Ovary (tissue), 9 donors: ENCODE results near the gene GJA4. TPM values are rescaled to one million over a fixed set of nuclear protein-coding genes. Genes with fewer than 3 reads are reported as not detected.

Experiments used
- DNase-seq, 5 donors: peaks; one replicate each; pipeline ENCODE4 v3.0.0-alpha.2; 2019 to 2020
- H3K27ac ChIP-seq, 2 donors: fragments of 200-600 bp; one replicate each; pipeline versions ENCODE4 v1.5.1 to v1.8.0; 2019 to 2022
- H3K27me3 ChIP-seq: fragments of 200-600 bp; one replicate; pipeline ENCODE4 v1.8.0; 2022
- H3K36me3 ChIP-seq: fragments of 200-600 bp; sonication (generic); one replicate; pipeline ENCODE4 v1.5.1; 2019
- H3K4me1 ChIP-seq: one replicate; pipeline ENCODE4 v1.8.1; 2013; ENCODE audit warnings: mild to moderate bottlenecking, moderate library complexity; ENCODE audit not compliant: insufficient read depth
- H3K4me3 ChIP-seq: fragments of 200-600 bp; sonication (generic); one replicate; pipeline ENCODE4 v1.5.1; 2017
- H3K9me3 ChIP-seq, 2 donors: fragments of 200-600 bp in 1 of 2; sonication (generic) in 1 of 2; one replicate each; pipeline versions ENCODE4 v1.5.1 to v1.8.1; 2013 to 2019; ENCODE audit warnings: mild to moderate bottlenecking in 1 of 2, moderate library complexity in 1 of 2
- EP300 ChIP-seq: sonication (generic); formaldehyde crosslinking; IDR thresholded peaks from one replicate; pipeline ENCODE4 v1.6.1; 2017; ENCODE audit warnings: antibody characterized with exemption
- POLR2A ChIP-seq: fragments of 450-650 bp; IDR thresholded peaks from one replicate; pipeline ENCODE4 v1.6.1; 2017; ENCODE audit warnings: antibody characterized with exemption, mild to moderate bottlenecking, moderate library complexity
- WGBS, 3 donors: extraction: QIAGEN DNeasy Blood & Tissue Kit in 1 of 3; methylation state at CpG; one replicate each; pipeline versions ENCODE4 v1.1.5 to v1.1.7; 2013 to 2017; 5-methylcytosine and 5-hydroxymethylcytosine counted together
- intact Hi-C, 4 donors: fragments of 100-400 bp; cut with DNase I; formaldehyde crosslinking; loops; one replicate each; pipeline versions ENCODE4 v1.11.0 to v1.15.1; 2022 to 2023
- polyA plus RNA-seq, 2 donors: library from polyadenylated mRNA; stranded (reverse); fragments of 200-250 nt in 1 of 2; fragments of 350-450 nt in 1 of 2; fragmentation: Illumina TruSeq in 1 of 2; extraction: RNeasy Lipid Tissue Mini Kit (QIAGEN cat#74804) in 1 of 2; gene quantifications; one replicate each; pipeline ENCODE4 v1.2.3, GENCODE V29; 2013 to 2014
- total RNA-seq, 7 donors: library from RNA; depleted of rRNA in 2 of 7; stranded (reverse); fragments of >200 nt in 2 of 7; fragmentation: NEBNext Ultra II Directional in 3 of 7; extraction: Animal tissue kit (Norgen Biotek cat#: 25700) in 3 of 7; gene quantifications; one replicate each; pipeline versions ENCODE4 v1.1.0 to v1.2.4, GENCODE V29; 2016 to 2023
- TF ChIP-seq, protein P1 (sequence below), 3 donors: fragments of 450-650 bp in 2 of 3; fragments of 200-600 bp in 1 of 3; IDR thresholded peaks; one replicate each; pipeline versions ENCODE4 v1.5.1 to v1.8.0; 2016 to 2022; ENCODE audit warnings: antibody characterized with exemption in 3 of 3, mild to moderate bottlenecking in 1 of 3
- donor health status: DM: no; HTN: no; CAD: no; lungs with moderate emphysema.
- donor health status: DM: no; HTN: no; CAD: no.
- donor health status: Bipolar disorder and iron deficiency.
- donor health status: DM: yes; HTN: yes; CAD: no.
- donor health status: DM: no; HTN: no; CAD: no.
- donor health status: DM: yes; HTN: yes; CAD: no.

GJA4 gene
- total and polyA plus RNA-seq, 9 donors: 4.9 to 149 (median 9.5) TPM

DNA sequence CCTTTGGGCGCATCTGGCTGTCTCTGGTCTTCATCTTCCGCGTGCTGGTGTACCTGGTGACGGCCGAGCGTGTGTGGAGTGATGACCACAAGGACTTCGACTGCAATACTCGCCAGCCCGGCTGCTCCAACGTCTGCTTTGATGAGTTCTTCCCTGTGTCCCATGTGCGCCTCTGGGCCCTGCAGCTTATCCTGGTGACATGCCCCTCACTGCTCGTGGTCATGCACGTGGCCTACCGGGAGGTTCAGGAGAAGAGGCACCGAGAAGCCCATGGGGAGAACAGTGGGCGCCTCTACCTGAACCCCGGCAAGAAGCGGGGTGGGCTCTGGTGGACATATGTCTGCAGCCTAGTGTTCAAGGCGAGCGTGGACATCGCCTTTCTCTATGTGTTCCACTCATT lies 35.4 kb upstream of the GJA4 start:
- Histone ChIP-seq H3K36me3 (no peaks in the 10 kb centered on the region), H3K27ac (no peak overlapping the region), H3K27me3 (no peaks in the 10 kb centered on the region), H3K4me3 (no peak overlapping the region), H3K4me1 (no peaks in the 10 kb centered on the region), H3K9me3 (no peaks in the 10 kb centered on the region)
- intact Hi-C loops: no loop called here
- 91 to 93% (median 91%) methylated on average over 21 of the region's 21 CpGs for WGBS, 3 donors
- no peak for DNase-seq
- TF ChIP-seq POLR2A: no peak
- TF ChIP-seq, protein P1, sequence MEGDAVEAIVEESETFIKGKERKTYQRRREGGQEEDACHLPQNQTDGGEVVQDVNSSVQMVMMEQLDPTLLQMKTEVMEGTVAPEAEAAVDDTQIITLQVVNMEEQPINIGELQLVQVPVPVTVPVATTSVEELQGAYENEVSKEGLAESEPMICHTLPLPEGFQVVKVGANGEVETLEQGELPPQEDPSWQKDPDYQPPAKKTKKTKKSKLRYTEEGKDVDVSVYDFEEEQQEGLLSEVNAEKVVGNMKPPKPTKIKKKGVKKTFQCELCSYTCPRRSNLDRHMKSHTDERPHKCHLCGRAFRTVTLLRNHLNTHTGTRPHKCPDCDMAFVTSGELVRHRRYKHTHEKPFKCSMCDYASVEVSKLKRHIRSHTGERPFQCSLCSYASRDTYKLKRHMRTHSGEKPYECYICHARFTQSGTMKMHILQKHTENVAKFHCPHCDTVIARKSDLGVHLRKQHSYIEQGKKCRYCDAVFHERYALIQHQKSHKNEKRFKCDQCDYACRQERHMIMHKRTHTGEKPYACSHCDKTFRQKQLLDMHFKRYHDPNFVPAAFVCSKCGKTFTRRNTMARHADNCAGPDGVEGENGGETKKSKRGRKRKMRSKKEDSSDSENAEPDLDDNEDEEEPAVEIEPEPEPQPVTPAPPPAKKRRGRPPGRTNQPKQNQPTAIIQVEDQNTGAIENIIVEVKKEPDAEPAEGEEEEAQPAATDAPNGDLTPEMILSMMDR (IDR thresholded peaks at IDR 0.05): no peak
- no peak for TF ChIP-seq EP300

DNA sequence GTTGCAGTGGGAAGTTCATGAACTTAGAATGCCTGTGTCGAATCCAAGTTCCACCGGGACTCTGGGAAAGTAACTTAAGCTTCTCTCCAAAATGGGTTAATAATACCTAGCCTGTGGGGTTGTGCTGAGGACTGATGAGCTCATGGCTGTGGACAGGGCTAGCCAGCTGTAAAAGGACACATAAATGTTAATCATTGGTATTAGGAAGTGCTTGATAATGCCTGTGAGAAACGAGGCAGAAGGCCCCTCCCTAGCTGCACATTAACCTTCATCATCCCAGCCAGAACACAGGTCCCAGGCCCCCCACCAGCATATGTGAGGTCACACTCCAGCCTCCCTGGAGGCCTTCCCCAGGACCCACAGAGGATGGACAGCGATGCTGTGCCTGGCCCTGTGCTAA lies 34.0 kb upstream of the GJA4 start:
- DNase-seq: no peak
- no peaks in the 10 kb centered on the region for H3K36me3 ChIP-seq
- no peak overlapping the region for H3K4me3 ChIP-seq
- intact Hi-C loops: no loop called here
- no peaks in the 10 kb centered on the region for H3K9me3 ChIP-seq
- H3K4me1 ChIP-seq: no peaks in the 10 kb centered on the region
- TF ChIP-seq POLR2A (no peak), EP300 (no peak)
- TF ChIP-seq, protein P1 (IDR thresholded peaks at IDR 0.05): no peak
- no peaks in the 10 kb centered on the region for H3K27me3 ChIP-seq
- H3K27ac ChIP-seq: no peak overlapping the region
- 60 to 71% (median 71%) methylated on average over 4 of the region's 4 CpGs for WGBS, 3 donors

DNA sequence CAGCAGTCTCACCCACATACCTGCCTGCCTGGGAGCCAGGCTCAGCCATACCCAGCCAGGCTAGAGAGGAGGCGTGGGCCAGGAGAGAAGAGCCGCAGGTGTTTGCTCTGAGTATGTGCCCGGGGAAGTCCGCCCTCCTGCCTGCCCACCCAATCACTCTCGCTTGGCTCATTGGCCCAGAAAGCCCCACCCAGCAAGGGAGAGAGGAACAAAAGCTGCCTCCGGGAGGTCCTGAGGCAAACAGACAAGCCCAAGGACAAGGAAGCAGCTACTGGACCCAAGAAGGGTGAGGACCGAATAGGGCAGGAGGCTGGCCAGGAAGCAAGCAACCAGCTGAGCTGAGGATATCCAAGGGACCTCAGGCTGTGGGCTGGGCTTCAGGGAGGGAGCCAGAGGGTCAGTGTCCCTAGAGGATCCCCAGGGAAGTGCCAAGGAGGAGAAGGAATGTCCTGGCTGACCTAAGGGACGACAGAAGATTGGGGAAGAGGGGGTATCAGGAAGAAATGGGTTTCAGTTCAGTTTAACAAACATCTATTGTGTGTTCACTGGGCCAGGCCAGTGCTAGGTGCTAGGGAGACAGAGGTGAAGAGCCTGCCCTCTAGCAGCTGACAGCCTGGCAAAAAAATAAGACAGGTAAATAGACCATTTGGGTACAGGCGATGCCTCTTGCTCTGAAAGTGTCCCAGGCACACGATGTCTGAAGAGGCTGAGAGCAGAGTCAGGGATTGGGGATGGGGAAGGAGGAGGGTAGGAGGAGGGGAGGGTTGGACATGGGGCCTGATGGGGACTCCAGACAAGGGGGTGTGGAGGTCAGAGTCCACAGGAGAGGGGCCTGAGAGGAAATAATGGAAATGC lies 33.1 kb upstream of the GJA4 start, which contains the start of gene GJB4:
Gene GJB4, plus strand, starts transcription at position 238 of the 855 bp plus-strand sequence. CDS start 1,515 bp downstream, outside the sequence.
- WGBS, 3 donors: 45 to 55% (median 53%) methylated on average over 10 of the region's 10 CpGs
- no peak within 1 kb of the TSS for H3K27ac ChIP-seq
- DNase-seq: no peak
- TF ChIP-seq POLR2A: no peak
- TF ChIP-seq, protein P1 (IDR thresholded peaks at IDR 0.05): no peak
- TF ChIP-seq EP300: no peak
- intact Hi-C loops: no loop called here
- H3K4me3 ChIP-seq: no peak within 1 kb of the TSS
- H3K27me3 ChIP-seq: no peaks in the 10 kb centered on the region
- no peaks in the 10 kb centered on the region for H3K4me1 ChIP-seq
- H3K9me3 ChIP-seq: no peaks in the 10 kb centered on the region
- no peaks in the 10 kb centered on the region for H3K36me3 ChIP-seq

DNA sequence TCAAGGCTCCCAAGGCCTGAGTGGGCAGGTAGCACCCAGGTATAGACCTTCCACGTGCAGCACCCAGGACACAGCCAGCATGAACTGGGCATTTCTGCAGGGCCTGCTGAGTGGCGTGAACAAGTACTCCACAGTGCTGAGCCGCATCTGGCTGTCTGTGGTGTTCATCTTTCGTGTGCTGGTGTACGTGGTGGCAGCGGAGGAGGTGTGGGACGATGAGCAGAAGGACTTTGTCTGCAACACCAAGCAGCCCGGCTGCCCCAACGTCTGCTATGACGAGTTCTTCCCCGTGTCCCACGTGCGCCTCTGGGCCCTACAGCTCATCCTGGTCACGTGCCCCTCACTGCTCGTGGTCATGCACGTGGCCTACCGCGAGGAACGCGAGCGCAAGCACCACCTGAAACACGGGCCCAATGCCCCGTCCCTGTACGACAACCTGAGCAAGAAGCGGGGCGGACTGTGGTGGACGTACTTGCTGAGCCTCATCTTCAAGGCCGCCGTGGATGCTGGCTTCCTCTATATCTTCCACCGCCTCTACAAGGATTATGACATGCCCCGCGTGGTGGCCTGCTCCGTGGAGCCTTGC lies 31.5 kb upstream of the GJA4 start:
- intact Hi-C loops: no loop called here
- Histone ChIP-seq H3K4me3 (no peak overlapping the region), H3K4me1 (no peaks in the 10 kb centered on the region), H3K36me3 (no peaks in the 10 kb centered on the region), H3K9me3 (no peaks in the 10 kb centered on the region), H3K27me3 (no peaks in the 10 kb centered on the region), H3K27ac (no peak overlapping the region)
- no peak for DNase-seq
- WGBS, 3 donors: 93 to 94% (median 94%) methylated on average over 33 of the region's 33 CpGs
- no peak for TF ChIP-seq POLR2A
- TF ChIP-seq, protein P1 (IDR thresholded peaks at IDR 0.05): no peak
- no peak for TF ChIP-seq EP300
